Caco-2 (cell line): Measurements from ENCODE around the gene FBXO34. TPM values are rescaled to one million over a fixed set of nuclear protein-coding genes. Genes with fewer than 3 reads are reported as not detected.

ENCODE experiments used
- BruUV-seq: library from RNA; stranded (reverse); fragments of 400-500 nt; replicated peaks from 2 replicates; lab custom pipeline; 2021; lab: Mats Ljungman, UMichigan
- CTCF ChIA-PET: fragments of 300-600 bp; sonication (Branson Sonifier 250); formaldehyde crosslinking; loops from one replicate; lab custom pipeline; 2022; ENCODE audit warnings: antibody characterized with exemption; lab: Charles Lee
- POLR2A ChIA-PET: fragments of 300-600 bp; sonication (Branson Sonifier 250); formaldehyde crosslinking; loops from one replicate; lab custom pipeline; 2022; ENCODE audit warnings: antibody characterized with exemption; lab: Charles Lee
- DNase-seq, 2 experiments: peaks; one replicate each; pipeline versions ENCODE4 v3.0.0 to v3.0.0-alpha.2; 2020 to 2022
- H3K27me3 ChIP-seq: replicated peaks from 2 replicates; pipeline ENCODE4 v1.6.0; 2011; ENCODE audit warnings: low read length; ENCODE audit not compliant: control insufficient read depth, insufficient read depth
- H3K36me3 ChIP-seq: 2 replicates; pipeline ENCODE4 v1.5.1; 2011; ENCODE audit warnings: low read length; ENCODE audit not compliant: control insufficient read depth, insufficient read depth
- H3K4me1 ChIP-seq: fragments of 250-450 bp; sonication (Bioruptor Pico); 2 replicates; pipeline ENCODE4 v1.5.1; 2020; ENCODE audit warnings: mild to moderate bottlenecking
- H3K4me3 ChIP-seq: 2 replicates; pipeline ENCODE4 v1.5.1; 2011; ENCODE audit warnings: low read depth, mild to moderate bottlenecking, control low read depth, low read length
- H3K9me3 ChIP-seq: fragments of 250-450 bp; sonication (Bioruptor Pico); 2 replicates; pipeline ENCODE4 v1.5.1; 2020; ENCODE audit warnings: mild to moderate bottlenecking, moderate library complexity
- H3K27ac Mint-ChIP-seq: one replicate; pipeline ENCODE4 v1.8.0; 2022; ENCODE audit warnings: mixed read lengths; ENCODE audit not compliant: unreplicated experiment
- H3K27me3 Mint-ChIP-seq: one replicate; pipeline ENCODE4 v1.8.0; 2022; ENCODE audit warnings: mixed read lengths; ENCODE audit not compliant: insufficient read depth, unreplicated experiment
- H3K36me3 Mint-ChIP-seq: one replicate; pipeline ENCODE4 v1.8.0; 2022; ENCODE audit warnings: mild to moderate bottlenecking, mixed read lengths; ENCODE audit not compliant: insufficient read depth, unreplicated experiment
- H3K4me1 Mint-ChIP-seq: one replicate; pipeline ENCODE4 v1.8.0; 2022; ENCODE audit warnings: low read depth, mixed read lengths; ENCODE audit not compliant: unreplicated experiment
- H3K4me3 Mint-ChIP-seq: one replicate; pipeline ENCODE4 v1.8.0; 2022; ENCODE audit warnings: mild to moderate bottlenecking, moderate library complexity, mixed read lengths; ENCODE audit not compliant: unreplicated experiment
- H3K9me3 Mint-ChIP-seq: one replicate; pipeline ENCODE4 v1.8.0; 2022; ENCODE audit warnings: mixed read lengths; ENCODE audit not compliant: unreplicated experiment
- CTCF ChIP-seq, 2 experiments: fragments of 200-600 bp in 1 of 2; IDR thresholded peaks; 1 replicate in 1 of 2; 2 replicates in 1 of 2; pipeline versions ENCODE4 v1.5.1 to v1.8.0; 2011 to 2022; ENCODE audit warnings: antibody characterized with exemption in 1 of 2, control low read depth in 1 of 2, inconsistent platforms in 1 of 2, low read depth in 1 of 2, low read length in 1 of 2, mild to moderate bottlenecking in 1 of 2, moderate library complexity in 1 of 2; ENCODE audit not compliant: insufficient read depth in 1 of 2, severe bottlenecking in 1 of 2, unreplicated experiment in 1 of 2
- intact Hi-C: fragments of 100-400 bp; cut with micrococcal nuclease; formaldehyde crosslinking; loops from one replicate; pipeline ENCODE4 v1.10.0; 2022; ENCODE audit not compliant: unreplicated experiment
- total RNA-seq: library from RNA; stranded (reverse); gene quantifications from 2 replicates; pipeline ENCODE4 v1.2.3, GENCODE V29; 2022

FBXO34 gene
- total RNA-seq, 1 experiment from 2014 or later, result 23.7 TPM

- Mint-ChIP-seq H3K36me3 (peaks cover 16% of the 10 kb centered on the region), H3K4me1 (peaks cover 6% of the 10 kb centered on the region), H3K9me3 (no peaks in the 10 kb centered on the region), H3K27me3 (no peaks in the 10 kb centered on the region), H3K4me3 (no peak overlapping the region), H3K27ac (no peak overlapping the region)
- no peak for DNase-seq
- H3K27me3 ChIP-seq, result no peaks in the 10 kb centered on the region
- H3K4me1 ChIP-seq, result peaks cover 5% of the 10 kb centered on the region
- H3K4me3 ChIP-seq, result no peak overlapping the region
- intact Hi-C loops, result no loop called here
- peaks cover 1% of the 10 kb centered on the region; the same call in 1 of the 2 replicates for H3K36me3 ChIP-seq
- CTCF ChIA-PET, result no interaction called here
- TF ChIP-seq CTCF (IDR thresholded peaks at IDR 0.05; ENCODE audit: insufficient read depth in 1 of 2, low read depth in 1 of 2, low read length in 1 of 2, severe bottlenecking in 1 of 2, unreplicated experiment in 1 of 2), result no peak
- POLR2A ChIA-PET, result no interaction called here
- no TSS peak for BruUV-seq
- H3K9me3 ChIP-seq, result no peaks in the 10 kb centered on the region
Measured at GRCh38 chr14:55294603-55295002, 23.4 kb downstream of the FBXO34 start.

- H3K9me3 ChIP-seq, result no peaks in the 10 kb centered on the region
- Mint-ChIP-seq H3K27ac (no peak overlapping the region), H3K4me1 (peaks cover 21% of the 10 kb centered on the region), H3K27me3 (no peaks in the 10 kb centered on the region), H3K9me3 (no peaks in the 10 kb centered on the region), H3K4me3 (no peak overlapping the region), H3K36me3 (peaks cover 25% of the 10 kb centered on the region)
- BruUV-seq, result no TSS peak
- CTCF ChIA-PET, result interaction anchor here (0.7 to 1.1 kb wide), 2 partner anchors 19 to 57 kb away, joined by 4 read pairs; no protein-coding TSS in a partner anchor
- POLR2A ChIA-PET, result interaction anchor here (0.6 kb wide), 1 partner anchor 48 kb away, joined by 5 read pairs; no protein-coding TSS in a partner anchor
- peaks cover 13% of the 10 kb centered on the region for H3K4me1 ChIP-seq
- no peaks in the 10 kb centered on the region for H3K27me3 ChIP-seq
- intact Hi-C loops, result no loop called here
- peak; percentile 33 to 37 for TF ChIP-seq CTCF (IDR thresholded peaks at IDR 0.05; ENCODE audit: insufficient read depth in 1 of 2, low read depth in 1 of 2, low read length in 1 of 2, severe bottlenecking in 1 of 2, unreplicated experiment in 1 of 2)
- peak in 1 of 2 experiments; percentile 50 for DNase-seq
- no peak overlapping the region for H3K4me3 ChIP-seq
- H3K36me3 ChIP-seq, result peaks cover 1% of the 10 kb centered on the region; the same call in 1 of the 2 replicates
Measured at GRCh38 chr14:55297611-55298499, 26.6 kb downstream of the FBXO34 start.

GRCh38 chr14:55298500-55298822, 27.2 kb downstream of the FBXO34 start:
- peaks cover 21% of the 10 kb centered on the region for H3K4me1 Mint-ChIP-seq
- H3K9me3 Mint-ChIP-seq, result no peaks in the 10 kb centered on the region
- no peak overlapping the region for H3K4me3 Mint-ChIP-seq

More at GRCh38 chr14:55298500-55298822, 27.2 kb downstream of the FBXO34 start:
- Mint-ChIP-seq H3K27me3 (no peaks in the 10 kb centered on the region), H3K27ac (no peak overlapping the region), H3K36me3 (peaks cover 25% of the 10 kb centered on the region)
- POLR2A ChIA-PET, result no interaction called here
- CTCF ChIA-PET, result interaction anchor here (1.1 kb wide), 1 partner anchor 56 kb away, joined by 4 read pairs; no protein-coding TSS in a partner anchor
- Histone ChIP-seq H3K4me3 (no peak overlapping the region), H3K4me1 (peaks cover 13% of the 10 kb centered on the region), H3K36me3 (peaks cover 1% of the 10 kb centered on the region; the same call in 1 of the 2 replicates), H3K9me3 (no peaks in the 10 kb centered on the region), H3K27me3 (no peaks in the 10 kb centered on the region)
- BruUV-seq, result no TSS peak
- intact Hi-C loops, result no loop called here
- no peak for DNase-seq
- no peak for TF ChIP-seq CTCF (IDR thresholded peaks at IDR 0.05; ENCODE audit: insufficient read depth in 1 of 2, low read depth in 1 of 2, low read length in 1 of 2, severe bottlenecking in 1 of 2, unreplicated experiment in 1 of 2)
